ENCODE data around the gene INS. TPM values are rescaled to one million over a fixed set of nuclear protein-coding genes. Genes with fewer than 3 reads are reported as not detected.

INS gene
- total and polyA plus RNA-seq, 2 of the 8 experiments (the other 6 are each of a cell fraction or from before 2014, with no cell fraction given), result not detected

DNA sequence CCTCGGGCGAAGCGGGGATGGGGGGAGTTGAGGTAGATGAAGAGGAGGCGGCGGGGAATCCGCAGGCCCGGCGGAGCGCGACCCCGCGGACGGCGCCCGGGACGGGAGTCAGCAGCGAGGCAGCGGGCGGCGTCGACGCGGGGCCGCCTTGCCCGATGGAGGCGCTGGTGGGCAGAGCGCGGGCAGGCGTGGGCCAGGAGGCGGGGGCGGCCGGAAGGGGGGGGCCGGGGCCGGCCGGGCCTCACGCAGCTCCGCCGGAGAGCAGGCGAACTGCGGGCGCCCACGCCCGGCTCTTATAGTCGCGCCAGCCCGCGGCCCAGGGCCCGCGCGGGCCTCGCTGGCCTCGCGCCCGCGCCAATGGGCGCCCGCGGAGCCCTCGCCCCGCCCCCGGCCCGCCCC is 21.9 kb downstream of the INS start, which contains the start of gene IGF2:
Gene IGF2 (minus strand): TSS at position 267 of the 399 bp plus-strand sequence. CDS start 3,866 bp downstream, outside the sequence.
- Histone ChIP-seq H2BK120ac (replicated peaks; ENCODE audit: low read depth, low read length) (no peak within 1 kb of the TSS), H3K23me2 (ENCODE audit: low read depth, low read length) (peaks cover 11% of the 10 kb centered on the region; the same call in 1 of the 2 replicates), H3K79me1 (ENCODE audit: low read depth, low read length) (no peaks in the 10 kb centered on the region), H4K91ac (replicated peaks; ENCODE audit: insufficient read length, low read length) (no peak within 1 kb of the TSS), H3K79me2 (ENCODE audit: control insufficient read depth in 1 of 2, insufficient read depth in 2 of 2, low read length in 2 of 2) (no peaks in the 10 kb centered on the region), H2AFZ (ENCODE audit: low read length) (no peak within 1 kb of the TSS), H3K18ac (ENCODE audit: extremely low read depth, low read length) (no peak within 1 kb of the TSS; the same call in 1 of the 2 replicates), H3K9ac (replicated peaks in 1 of 4; ENCODE audit: extremely low read depth in 1 of 4, low read depth in 3 of 4, low read length in 3 of 4) (no peak within 1 kb of the TSS), H3K27ac (ENCODE audit: low read depth, low read length) (no peak within 1 kb of the TSS), H2AK5ac (ENCODE audit: low read depth, low read length) (no peak within 1 kb of the TSS), H4K20me1 (replicated peaks in 1 of 2; ENCODE audit: control insufficient read depth in 1 of 2, insufficient read depth in 2 of 2, low read length in 2 of 2) (peaks cover 12 to 18% of the 10 kb centered on the region in 2 experiments), H3K23ac (ENCODE audit: insufficient read length) (no peak within 1 kb of the TSS), H2BK15ac (ENCODE audit: low read length) (no peak within 1 kb of the TSS), H3K27me3 (replicated peaks in 1 of 4; ENCODE audit: control insufficient read depth in 3 of 4, extremely low read depth in 1 of 4, insufficient read depth in 3 of 4, low read length in 3 of 4) (peaks cover 69 to 97% (median 92%) of the 10 kb centered on the region in 4 experiments), H3K4me2 (ENCODE audit: insufficient read depth in 1 of 2, low read depth in 2 of 2, low read length in 2 of 2) (peak within 1 kb of the TSS; percentile 66 to 87), H3K4me3 (ENCODE audit: extremely low read depth in 1 of 4, insufficient read depth in 2 of 4, low read depth in 3 of 4, low read length in 4 of 4) (peak within 1 kb of the TSS in 2 of 4 experiments; percentile 4 to 65; a peak in 3 of 8 replicates), H3K4ac (replicated peaks; ENCODE audit: insufficient read length, low read depth, low read length) (no peak within 1 kb of the TSS), H2BK5ac (ENCODE audit: low read depth, low read length) (no peak within 1 kb of the TSS), H4K8ac (ENCODE audit: extremely low read depth, insufficient read depth, low read length) (no peak within 1 kb of the TSS; the same call in 1 of the 2 replicates), H2BK20ac (ENCODE audit: low read length) (no peak within 1 kb of the TSS), H3K14ac (ENCODE audit: insufficient read length) (no peak within 1 kb of the TSS), H2BK12ac (ENCODE audit: low read depth, low read length) (no peak within 1 kb of the TSS), H3K4me1 (replicated peaks in 1 of 4; ENCODE audit: control insufficient read depth in 3 of 4, insufficient read depth in 4 of 4, low read length in 3 of 4) (peaks cover 0 to 10% (median 4%) of the 10 kb centered on the region in 4 experiments; a peak in 6 of 7 replicates), H3K56ac (replicated peaks; ENCODE audit: insufficient read length, low read depth, low read length) (no peak within 1 kb of the TSS), H3K36me3 (ENCODE audit: control insufficient read depth in 2 of 4, insufficient read depth in 4 of 4, low read length in 3 of 4) (peaks cover 0 to 3% (median 0%) of the 10 kb centered on the region in 4 experiments; a peak in 1 of 8 replicates), H4K5ac (ENCODE audit: insufficient read length, low read depth, low read length) (no peak within 1 kb of the TSS), H3K9me3 (ENCODE audit: insufficient read depth in 2 of 2, low read depth in 1 of 2, low read length in 1 of 2) (no peaks in the 10 kb centered on the region)
- CTCF ChIA-PET (ENCODE audit: partially characterized antibody), result interaction anchor here (5.4 to 12.3 kb wide), 2 partner anchors 12 to 102 kb away, joined by 53 to 170 read pairs; no protein-coding TSS in a partner anchor
- no peak for TF ChIP-seq SIRT6 (IDR thresholded peaks at IDR 0.05; ENCODE audit: low read length)
- no peak for TF ChIP-seq KDM1A (IDR thresholded peaks at IDR 0.05; ENCODE audit: borderline replicate concordance, low read length)
- DNase-seq (ENCODE audit: low read depth in 1 of 2, low spot score in 2 of 2), result no peak
- WGBS, 2 experiments (ENCODE audit: extremely low coverage in 1 of 2, insufficient coverage in 1 of 2, insufficient read length in 1 of 2, insufficient replicate concordance in 2 of 2, low coverage in 1 of 2, low lambda C conversion rate in 2 of 2, missing lambda C conversion rate in 1 of 2), result no CpG with 5 or more reads among the region's 62 CpGs
- POLR2A ChIA-PET (ENCODE audit: partially characterized antibody), result interaction anchor here (0.8 to 1.1 kb wide), 2 partner anchors 8 to 118 kb away, joined by 3 read pairs; no protein-coding TSS in a partner anchor
- no peak for FAIRE-seq

Data from H1 (cell line).